Immature natural killer cell (primary cell): Measurements from ENCODE around the gene PLA2G3. TPM values are rescaled to one million over a fixed set of nuclear protein-coding genes. Genes with fewer than 3 reads are reported as not detected.

Experiments
- DNase-seq, 3 donors: peaks; one replicate each; pipeline ENCODE4 v3.0.0; 2022; ENCODE audit warnings: mixed read lengths in 1 of 3
- H3K27ac Mint-ChIP-seq, 6 donors: one replicate each; pipeline ENCODE4 v1.8.0; 2020; ENCODE audit warnings: mixed read lengths in 6 of 6, mild to moderate bottlenecking in 5 of 6, inconsistent platforms in 4 of 6, moderate library complexity in 3 of 6
- H3K27me3 Mint-ChIP-seq, 3 donors: one replicate each; pipeline ENCODE4 v1.8.0; 2020 to 2021; ENCODE audit warnings: low read depth in 3 of 3, mild to moderate bottlenecking in 3 of 3, mixed read lengths in 3 of 3, moderate library complexity in 3 of 3, inconsistent platforms in 1 of 3
- H3K36me3 Mint-ChIP-seq, 3 donors: one replicate each; pipeline ENCODE4 v1.8.0; 2020; ENCODE audit warnings: mixed read lengths in 3 of 3, inconsistent platforms in 2 of 3, mild to moderate bottlenecking in 2 of 3
- H3K4me1 Mint-ChIP-seq, 2 donors: one replicate each; pipeline ENCODE4 v1.8.0; 2020; ENCODE audit warnings: inconsistent platforms in 2 of 2, mild to moderate bottlenecking in 2 of 2, mixed read lengths in 2 of 2, moderate library complexity in 1 of 2
- H3K4me3 Mint-ChIP-seq, 5 donors: one replicate each; pipeline ENCODE4 v1.8.0; 2020; ENCODE audit warnings: mild to moderate bottlenecking in 5 of 5, mixed read lengths in 5 of 5, inconsistent platforms in 3 of 5, moderate library complexity in 3 of 5
- H3K9me3 Mint-ChIP-seq, 6 donors: one replicate each; pipeline ENCODE4 v1.8.0; 2020; ENCODE audit warnings: mild to moderate bottlenecking in 6 of 6, mixed read lengths in 6 of 6, inconsistent platforms in 4 of 6, moderate library complexity in 3 of 6
- polyA plus RNA-seq, 3 donors: library from polyadenylated mRNA; unstranded; fragments of 300-500 nt; fragmentation: Illumina TruSeq; gene quantifications; one replicate each; pipeline ENCODE4 v1.2.3, GENCODE V29; 2021

PLA2G3 gene
- polyA plus RNA-seq, 3 donors from 2014 or later = not detected

DNA sequence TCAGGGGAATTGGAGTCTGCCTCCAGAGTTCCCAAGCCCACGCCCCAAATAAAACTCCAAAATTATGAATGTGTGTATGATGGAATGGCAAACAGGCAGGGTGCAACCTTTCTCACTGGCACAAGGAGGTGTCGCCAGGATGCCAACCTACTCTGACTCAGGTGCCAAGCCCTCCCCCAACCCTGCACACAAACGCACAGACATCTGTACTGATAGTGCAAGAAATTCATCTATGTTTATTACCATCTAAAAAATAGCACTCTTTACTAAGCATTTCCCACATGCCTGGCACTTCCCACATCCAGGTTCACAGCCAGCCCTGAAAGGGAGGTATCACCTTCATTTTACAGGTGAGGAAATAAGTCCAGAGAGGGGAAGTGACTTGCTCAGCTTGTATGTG is 1.2 kb downstream of the PLA2G3 start:
- H3K4me3 Mint-ChIP-seq = no peak overlapping the region
- H3K36me3 Mint-ChIP-seq = no peaks in the 10 kb centered on the region
- peaks cover 4 to 5% (median 4%) of the 10 kb centered on the region in 3 donors for H3K27me3 Mint-ChIP-seq
- no peak overlapping the region for H3K27ac Mint-ChIP-seq
- H3K4me1 Mint-ChIP-seq = no peaks in the 10 kb centered on the region
- no peaks in the 10 kb centered on the region for H3K9me3 Mint-ChIP-seq
- DNase-seq = no peak

DNA sequence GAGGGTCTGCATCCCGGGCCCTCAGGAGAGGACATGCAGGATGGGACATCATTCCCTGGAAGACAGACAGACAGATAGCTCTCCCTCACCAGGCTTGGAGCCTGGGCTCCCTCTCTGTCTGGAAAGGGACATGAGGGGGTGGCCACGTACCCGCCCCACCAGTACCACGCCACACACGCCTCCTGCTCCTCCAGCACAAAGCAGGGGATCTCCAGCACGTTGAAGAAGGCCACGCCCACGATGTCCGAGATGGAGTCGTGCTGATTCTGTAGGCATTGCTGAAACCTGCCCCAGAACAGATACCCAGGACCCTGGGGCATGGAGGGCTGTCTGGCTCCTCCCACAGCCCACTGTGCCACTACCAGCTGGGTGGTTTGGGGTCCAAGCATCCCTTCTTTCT is 2.2 kb downstream of the PLA2G3 start:
- no peak overlapping the region for H3K27ac Mint-ChIP-seq
- no peaks in the 10 kb centered on the region for H3K9me3 Mint-ChIP-seq
- no peaks in the 10 kb centered on the region for H3K4me1 Mint-ChIP-seq
- peaks cover 1 to 4% (median 4%) of the 10 kb centered on the region in 3 donors for H3K27me3 Mint-ChIP-seq
- H3K4me3 Mint-ChIP-seq = no peak overlapping the region
- H3K36me3 Mint-ChIP-seq = no peaks in the 10 kb centered on the region
- DNase-seq = no peak

- H3K9me3 Mint-ChIP-seq = no peaks in the 10 kb centered on the region
- H3K36me3 Mint-ChIP-seq = no peaks in the 10 kb centered on the region
- H3K4me3 Mint-ChIP-seq = no peak overlapping the region
- H3K4me1 Mint-ChIP-seq = no peaks in the 10 kb centered on the region
- no peak for DNase-seq
- H3K27ac Mint-ChIP-seq = no peak overlapping the region
- H3K27me3 Mint-ChIP-seq = peaks cover 1 to 4% (median 4%) of the 10 kb centered on the region in 3 donors
These were observed 2.6 kb downstream of the PLA2G3 start for GRCh38 chr22:31137721-31138120.

- Mint-ChIP-seq H3K36me3 (no peaks in the 10 kb centered on the region), H3K4me3 (no peak overlapping the region), H3K9me3 (no peaks in the 10 kb centered on the region), H3K4me1 (no peaks in the 10 kb centered on the region), H3K27ac (no peak overlapping the region), H3K27me3 (peaks cover 1 to 4% (median 2%) of the 10 kb centered on the region in 3 donors)
- DNase-seq = no peak
These were observed 3.6 kb downstream of the PLA2G3 start for GRCh38 chr22:31136711-31137110.

GRCh38 chr22:31136155-31136554 is 4.2 kb downstream of the PLA2G3 start:
- peaks cover under 1 to 4% (median 1%) of the 10 kb centered on the region in 3 donors for H3K27me3 Mint-ChIP-seq
- H3K27ac Mint-ChIP-seq = no peak overlapping the region
- no peak overlapping the region for H3K4me3 Mint-ChIP-seq
- H3K4me1 Mint-ChIP-seq = no peaks in the 10 kb centered on the region
- no peaks in the 10 kb centered on the region for H3K36me3 Mint-ChIP-seq
- H3K9me3 Mint-ChIP-seq = no peaks in the 10 kb centered on the region
- no peak for DNase-seq

DNA sequence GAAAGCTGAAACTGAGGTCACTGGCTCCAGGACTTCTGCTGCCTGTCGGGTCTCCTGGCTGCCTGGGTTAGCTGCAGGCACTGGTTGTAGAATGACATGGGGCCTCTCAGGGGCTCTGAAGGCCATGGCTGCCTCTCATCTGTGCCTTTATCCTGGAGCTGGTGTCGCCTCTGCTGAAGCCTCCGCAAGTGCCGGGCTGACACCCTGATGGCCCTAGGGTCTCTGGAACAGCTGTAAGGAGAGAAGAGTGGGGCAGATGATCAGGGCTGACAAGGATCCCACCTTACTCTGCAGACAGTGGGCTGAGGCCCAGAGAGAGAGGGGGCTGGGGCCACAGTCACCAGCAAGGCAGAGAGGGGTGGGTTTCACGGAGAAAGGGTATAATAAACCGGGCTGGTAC is 4.6 kb downstream of the PLA2G3 start:
- H3K4me3 Mint-ChIP-seq = no peak overlapping the region
- no peak for DNase-seq
- no peaks in the 10 kb centered on the region for H3K9me3 Mint-ChIP-seq
- H3K36me3 Mint-ChIP-seq = no peaks in the 10 kb centered on the region
- H3K27me3 Mint-ChIP-seq = peaks cover 1 to 4% (median 2%) of the 10 kb centered on the region in 3 donors
- H3K27ac Mint-ChIP-seq = no peak overlapping the region
- no peaks in the 10 kb centered on the region for H3K4me1 Mint-ChIP-seq

GRCh38 chr22:31134688-31135087 is 5.6 kb downstream of the PLA2G3 start:
- no peak for DNase-seq
- Mint-ChIP-seq H3K9me3 (no peaks in the 10 kb centered on the region), H3K4me3 (no peak overlapping the region), H3K27me3 (peaks cover 1 to 4% (median 2%) of the 10 kb centered on the region in 3 donors), H3K36me3 (no peaks in the 10 kb centered on the region), H3K4me1 (no peaks in the 10 kb centered on the region), H3K27ac (no peak overlapping the region)

DNA sequence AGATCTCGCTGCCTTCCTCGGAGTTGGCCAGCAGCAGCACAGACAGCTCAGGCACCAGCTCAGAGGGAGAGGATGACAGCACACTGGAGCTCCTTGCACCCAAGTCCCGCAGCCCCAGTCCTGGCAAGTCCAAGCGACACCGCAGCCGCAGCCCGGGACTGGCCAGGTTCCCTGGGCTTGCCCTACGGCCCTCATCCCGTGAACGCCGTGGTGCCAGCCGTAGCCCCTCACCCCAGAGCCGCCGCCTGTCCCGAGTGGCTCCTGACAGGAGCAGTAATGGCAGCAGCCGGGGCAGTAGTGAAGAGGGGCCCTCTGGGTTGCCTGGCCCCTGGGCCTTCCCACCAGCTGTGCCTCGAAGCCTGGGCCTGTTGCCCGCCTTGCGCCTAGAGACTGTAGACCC is 6.4 kb downstream of the PLA2G3 start:
- Mint-ChIP-seq H3K27me3 (peaks cover 1 to 4% (median 2%) of the 10 kb centered on the region in 3 donors), H3K4me3 (no peak overlapping the region), H3K4me1 (no peaks in the 10 kb centered on the region), H3K27ac (no peak overlapping the region), H3K9me3 (no peaks in the 10 kb centered on the region), H3K36me3 (no peaks in the 10 kb centered on the region)
- no peak for DNase-seq

- no peaks in the 10 kb centered on the region for H3K9me3 Mint-ChIP-seq
- H3K36me3 Mint-ChIP-seq = no peaks in the 10 kb centered on the region
- peaks cover 2% of the 10 kb centered on the region in 3 donors for H3K27me3 Mint-ChIP-seq
- no peak overlapping the region for H3K27ac Mint-ChIP-seq
- DNase-seq = no peak
- no peaks in the 10 kb centered on the region for H3K4me1 Mint-ChIP-seq
- H3K4me3 Mint-ChIP-seq = no peak overlapping the region
These were observed 9.4 kb downstream of the PLA2G3 start for GRCh38 chr22:31130873-31131272.

DNA sequence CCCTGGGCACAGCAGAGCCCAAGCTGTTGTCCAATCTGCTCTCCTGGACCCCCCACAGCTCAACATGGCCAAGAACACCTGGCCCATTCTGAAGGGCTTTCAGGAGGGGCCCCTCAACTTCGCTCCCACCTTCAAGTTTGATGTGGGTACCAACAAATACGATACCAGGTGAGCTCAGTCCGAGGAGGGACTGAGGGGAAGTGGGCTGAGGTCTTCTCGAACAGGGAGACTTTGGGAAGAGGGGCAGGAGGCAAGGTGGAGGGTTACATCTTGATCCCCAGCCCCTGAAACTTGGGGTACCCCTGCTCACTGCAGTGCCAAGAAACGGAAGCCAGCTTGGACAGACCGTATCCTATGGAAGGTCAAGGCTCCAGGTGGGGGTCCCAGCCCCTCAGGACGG is 12.2 kb downstream of the PLA2G3 start:
- Mint-ChIP-seq H3K9me3 (no peaks in the 10 kb centered on the region), H3K4me1 (no peaks in the 10 kb centered on the region), H3K36me3 (no peaks in the 10 kb centered on the region), H3K27me3 (peaks cover 2 to 4% (median 2%) of the 10 kb centered on the region in 3 donors), H3K4me3 (no peak overlapping the region), H3K27ac (no peak overlapping the region)
- no peak for DNase-seq

DNA sequence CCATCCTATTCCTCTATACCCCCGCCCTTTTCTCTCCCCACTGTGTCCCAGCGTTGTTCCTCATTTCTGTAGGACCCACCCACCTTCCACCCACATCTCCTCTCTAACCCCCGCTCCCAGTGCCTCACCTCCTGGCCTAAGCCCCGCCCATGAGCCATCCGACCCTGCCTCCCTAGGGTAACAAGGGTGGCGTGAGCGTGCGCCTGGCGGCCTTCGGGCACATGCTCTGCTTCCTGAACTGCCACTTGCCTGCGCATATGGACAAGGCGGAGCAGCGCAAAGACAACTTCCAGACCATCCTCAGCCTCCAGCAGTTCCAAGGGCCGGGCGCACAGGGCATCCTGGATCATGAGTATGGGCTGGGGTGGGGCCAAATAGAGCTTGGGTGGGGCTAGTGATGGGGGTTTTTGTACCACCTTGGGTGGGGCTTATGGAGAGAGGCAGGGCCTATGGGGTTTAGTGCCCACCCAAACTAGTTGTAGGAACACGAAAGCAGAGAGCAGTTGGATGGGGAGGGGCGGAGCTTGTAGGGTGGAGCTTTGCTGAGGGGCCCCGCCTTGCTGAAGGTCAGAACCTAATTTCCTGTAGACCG is 13.0 kb downstream of the PLA2G3 start:
- H3K27ac Mint-ChIP-seq = no peak overlapping the region
- H3K27me3 Mint-ChIP-seq = peaks cover 2 to 4% (median 2%) of the 10 kb centered on the region in 3 donors
- DNase-seq = no peak
- H3K4me3 Mint-ChIP-seq = no peak overlapping the region
- H3K4me1 Mint-ChIP-seq = no peaks in the 10 kb centered on the region
- H3K36me3 Mint-ChIP-seq = no peaks in the 10 kb centered on the region
- no peaks in the 10 kb centered on the region for H3K9me3 Mint-ChIP-seq

GRCh38 chr22:31126869-31127175 is 13.5 kb downstream of the PLA2G3 start:
- Mint-ChIP-seq H3K4me3 (no peak overlapping the region), H3K36me3 (no peaks in the 10 kb centered on the region), H3K4me1 (no peaks in the 10 kb centered on the region), H3K27ac (no peak overlapping the region), H3K9me3 (no peaks in the 10 kb centered on the region), H3K27me3 (peaks cover 2 to 4% (median 2%) of the 10 kb centered on the region in 3 donors)
- no peak for DNase-seq

GRCh38 chr22:31126128-31126868 is 14.0 kb downstream of the PLA2G3 start:
- Mint-ChIP-seq H3K4me3 (no peak overlapping the region), H3K9me3 (no peaks in the 10 kb centered on the region), H3K36me3 (no peaks in the 10 kb centered on the region), H3K27me3 (peaks cover 2 to 4% (median 2%) of the 10 kb centered on the region in 3 donors), H3K27ac (no peak overlapping the region), H3K4me1 (no peaks in the 10 kb centered on the region)
- no peak for DNase-seq

- Mint-ChIP-seq H3K4me3 (no peak overlapping the region), H3K27me3 (peaks cover 2% of the 10 kb centered on the region in 3 donors), H3K27ac (no peak overlapping the region), H3K36me3 (no peaks in the 10 kb centered on the region), H3K9me3 (no peaks in the 10 kb centered on the region), H3K4me1 (no peaks in the 10 kb centered on the region)
- DNase-seq = no peak
These were observed 14.7 kb downstream of the PLA2G3 start for GRCh38 chr22:31125521-31126117.
